GM12878 (cell line): ENCODE results near the gene NAT8L. TPM values are rescaled to one million over a fixed set of nuclear protein-coding genes. Genes with fewer than 3 reads are reported as not detected.

Source experiments
- ATAC-seq: fragments of 200-7000 bp; cut with Tn5 transposase; 3 replicates; pipeline ENCODE4 v1.9.1; 2020; ENCODE audit warnings: mild to moderate bottlenecking, moderate library complexity
- BruUV-seq: library from RNA; stranded (reverse); fragments of 400-500 nt; replicated peaks from 2 replicates; lab custom pipeline; 2021; lab: Mats Ljungman, UMichigan
- CTCF ChIA-PET: fragments of 300-600 bp; sonication (Branson Sonifier 250); formaldehyde crosslinking; extraction: SDS; loops from one replicate; lab custom pipeline; 2021; ENCODE audit warnings: inconsistent platforms; lab: Yijun Ruan, JAX
- POLR2A ChIA-PET: fragments of 350-600 bp; formaldehyde crosslinking; extraction: SDS; loops from one replicate; lab custom pipeline; 2021; ENCODE audit warnings: inconsistent platforms; lab: Charles Lee
- RAD21 ChIA-PET: fragments of 300-600 bp; sonication (Branson Sonifier 250); formaldehyde crosslinking; loops from one replicate; lab custom pipeline; 2023; ENCODE audit warnings: antibody characterized with exemption; ENCODE audit not compliant: unreplicated experiment; lab: Charles Lee
- SMC1A ChIA-PET: fragments of 300-600 bp; sonication (Branson Sonifier 250); formaldehyde crosslinking; loops from one replicate; lab custom pipeline; 2023; ENCODE audit not compliant: unreplicated experiment, uncharacterized antibody; lab: Charles Lee
- DNase-seq: peaks from one replicate; pipeline ENCODE4 v3.0.0-alpha.2; 2011; ENCODE audit warnings: low read depth, low spot score
- FAIRE-seq: peaks from 3 replicates; lab custom pipeline; 2011; peaks lifted over from hg19 to GRCh38; lab: Jason Lieb, UNC
- H2AFZ ChIP-seq: 2 replicates; pipeline ENCODE4 v1.6.0; 2011; ENCODE audit warnings: low read depth, low read length, control low read depth; ENCODE audit not compliant: control insufficient read depth
- H3K27ac ChIP-seq: 2 replicates; pipeline ENCODE4 v1.5.1; 2011; ENCODE audit warnings: control low read depth; ENCODE audit not compliant: control insufficient read depth, insufficient read depth
- H3K27me3 ChIP-seq, 2 experiments: replicated peaks in 1 of 2; 2 replicates each; pipeline versions ENCODE4 v1.6.0 to v1.6.1; 2011; ENCODE audit warnings: low read length in 1 of 2; ENCODE audit not compliant: control insufficient read depth in 2 of 2, insufficient read depth in 2 of 2
- H3K36me3 ChIP-seq, 2 experiments: 2 replicates each; pipeline ENCODE4 v1.5.1; 2011; ENCODE audit warnings: low read length in 1 of 2; ENCODE audit not compliant: control insufficient read depth in 2 of 2, insufficient read depth in 2 of 2
- H3K4me1 ChIP-seq: 2 replicates; pipeline ENCODE4 v1.6.1; 2011; ENCODE audit warnings: mild to moderate bottlenecking, low read length, moderate library complexity, mixed read lengths; ENCODE audit not compliant: control insufficient read depth, insufficient read depth
- H3K4me2 ChIP-seq: 2 replicates; pipeline ENCODE4 v1.6.0; 2011; ENCODE audit warnings: control low read depth; ENCODE audit not compliant: control insufficient read depth, insufficient read depth
- H3K4me3 ChIP-seq: fragments of 200-600 bp; sonication (generic); 2 replicates; pipeline ENCODE4 v1.5.1; 2016
- H3K79me2 ChIP-seq: 2 replicates; pipeline ENCODE4 v1.6.0; 2011; ENCODE audit warnings: low read length; ENCODE audit not compliant: control insufficient read depth, insufficient read depth
- H3K9ac ChIP-seq: 2 replicates; pipeline ENCODE4 v1.8.0; 2011; ENCODE audit warnings: low read length, control low read depth, mixed read lengths; ENCODE audit not compliant: control insufficient read depth, insufficient read depth
- H3K9me3 ChIP-seq: replicated peaks from 3 replicates; pipeline ENCODE4 v1.5.1; 2011; ENCODE audit warnings: mild to moderate bottlenecking, low read length; ENCODE audit not compliant: control insufficient read depth, insufficient read depth
- H4K20me1 ChIP-seq: 2 replicates; pipeline ENCODE4 v1.6.0; 2011; ENCODE audit not compliant: control insufficient read depth, insufficient read depth
- BHLHE40 ChIP-seq, 2 experiments: fragments of 450-650 bp in 1 of 2; IDR thresholded peaks; 2 replicates each; pipeline ENCODE4 v1.6.1; 2011 to 2017; ENCODE audit warnings: low read depth in 2 of 2, borderline replicate concordance in 1 of 2, improper control_type of control experiment in 1 of 2, low read length in 1 of 2, mild to moderate bottlenecking in 1 of 2
- EGR1 ChIP-seq, 2 experiments: IDR thresholded peaks; 1 replicate in 1 of 2; 2 replicates in 1 of 2; pipeline ENCODE4 v1.6.1; 2011 to 2012; ENCODE audit warnings: low read depth in 2 of 2, low read length in 2 of 2, borderline replicate concordance in 1 of 2, mild to moderate bottlenecking in 1 of 2, moderate library complexity in 1 of 2
- HDAC6 ChIP-seq: fragments of 200-600 bp; sonication (generic); IDR thresholded peaks from one replicate; pipeline ENCODE4 v1.8.0; 2017; ENCODE audit warnings: antibody characterized with exemption; ENCODE audit not compliant: unreplicated experiment
- IRF3 ChIP-seq: fragments of 450-650 bp; IDR thresholded peaks from 2 replicates; pipeline ENCODE4 v1.6.1; 2014; ENCODE audit warnings: mild to moderate bottlenecking
- POLR2A ChIP-seq: IDR thresholded peaks from 2 replicates; pipeline ENCODE4 v1.6.1; 2011; ENCODE audit warnings: low read depth, mild to moderate bottlenecking, low read length
- YY1 ChIP-seq: IDR thresholded peaks from 2 replicates; pipeline ENCODE4 v1.6.1; 2011; ENCODE audit warnings: low read depth, mild to moderate bottlenecking, low read length
- WGBS: methylation state at CpG from one replicate; pipeline ENCODE4 v1.1.6; 2016; ENCODE audit warnings: low lambda C conversion rate; ENCODE audit not compliant: insufficient replicate concordance, insufficient coverage; ENCODE audit errors: missing lambda C conversion rate; 5-methylcytosine and 5-hydroxymethylcytosine counted together
- in situ Hi-C: fragments of 300-500 bp; cut with MboI; formaldehyde crosslinking; loops from 9 replicates; pipeline ENCODE4 v1.14.3; 2018; ENCODE audit warnings: mixed read lengths
- intact Hi-C: fragments of 100-400 bp; cut with micrococcal nuclease; formaldehyde crosslinking; loops from one replicate; pipeline ENCODE4 v1.14.2; 2022; ENCODE audit not compliant: unreplicated experiment
- polyA plus RNA-seq, 11 experiments: library from polyadenylated mRNA; depleted of rRNA in 4 of 11; unstranded in 6 of 11; stranded (reverse) in 5 of 11; fragments of >200 nt; fragmentation: Nextera tagmentation in 4 of 11; fragmentation: Illumina TruSeq in 1 of 11; extraction: Ambion mirVana in 4 of 11; extraction: Trizol in 1 of 11; gene quantifications; 1 replicate in 1 of 11; 2 replicates in 10 of 11; pipeline versions ENCODE4 v1.2.1 to v1.2.3, GENCODE V29; 2011 to 2016; ENCODE audit warnings: inconsistent platforms in 2 of 11, missing spikeins in 2 of 11, low read depth in 1 of 11
- total RNA-seq, 4 experiments: library from RNA; depleted of rRNA in 3 of 4; stranded (reverse); fragments of >200 nt in 3 of 4; fragmentation: Illumina TruSeq in 1 of 4; extraction: Trizol in 1 of 4; gene quantifications; 2 replicates each; pipeline versions ENCODE4 v1.2.1 to v1.2.3, GENCODE V29; 2013 to 2021

NAT8L gene
- total and polyA plus RNA-seq, 10 of the 15 experiments (the other 5 are each of a cell fraction or from before 2014, with no cell fraction given): 0.01 to 0.31 (median 0.11) TPM; not detected in 5

GRCh38 chr4:2042204-2042946 is 16.8 kb upstream of the NAT8L start:
- ATAC-seq (peak; percentile 67), FAIRE-seq (no peak), DNase-seq (no peak)
- in situ Hi-C loops: no loop called here
- Histone ChIP-seq H3K27ac (no peak overlapping the region), H4K20me1 (no peaks in the 10 kb centered on the region), H3K4me2 (peak overlapping the region; percentile 94), H3K79me2 (no peaks in the 10 kb centered on the region), H3K36me3 (no peaks in the 10 kb centered on the region), H3K4me3 (peak overlapping the region; percentile 87; the same call in 1 of the 2 replicates), H3K4me1 (peaks cover 8% of the 10 kb centered on the region; the same call in 1 of the 2 replicates), H3K9ac (no peak overlapping the region), H2AFZ (peak overlapping the region; percentile 87; the same call in 1 of the 2 replicates), H3K9me3 (no peaks in the 10 kb centered on the region)
- no TSS peak for BruUV-seq
- RAD21 ChIA-PET: no interaction called here
- CTCF ChIA-PET: no interaction called here
- SMC1A ChIA-PET: no interaction called here
- TF ChIP-seq EGR1 (IDR thresholded peaks at IDR 0.05; ENCODE audit: borderline replicate concordance in 1 of 2, low read depth in 2 of 2, low read length in 2 of 2) (no peak), IRF3 (no peak), HDAC6 (peak; percentile 44), YY1 (0 out of 2 replicates have a peak, but pooled peaks have one; percentile 1), POLR2A (peak; percentile 6; the same call in 1 of the 2 replicates), BHLHE40 (IDR thresholded peaks at IDR 0.05; ENCODE audit: borderline replicate concordance in 1 of 2, low read depth in 2 of 2, low read length in 1 of 2) (peak in 1 of 2 experiments; percentile 23; a peak in 1 of 4 replicates)
- TF ChIP-seq, all 136 proteins: peak for 4
- peaks cover 3 to 4% of the 10 kb centered on the region in 2 experiments; a peak in 3 of 4 replicates for H3K27me3 ChIP-seq
- intact Hi-C loops: no loop called here
- WGBS: 6% methylated on average over 21 of the region's 80 CpGs
- POLR2A ChIA-PET: no interaction called here
